ENCODE results near the gene DAZAP2.
A peak's percentile ranks its signal among the peaks of the same experiment; 100 is the strongest.
"Not testable (repeated sequence)": the region's sequence is repeated elsewhere in the genome, so short reads cannot be mapped to it uniquely, and the experiment has no call there.

DAZAP2 gene

GRCh38 chr12:51247523-51248206 is 9.0 kb downstream of the DAZAP2 start:
- no peak for DNase-seq (ENCODE audit: low read depth)

GRCh38 chr12:51253276-51253675 is 14.7 kb downstream of the DAZAP2 start:
- no peak for DNase-seq (ENCODE audit: low read depth)

GRCh38 chr12:51254536-51254935 is 15.9 kb downstream of the DAZAP2 start:
- no peak for DNase-seq (ENCODE audit: low read depth)

- not testable (repeated sequence) for DNase-seq (ENCODE audit: low read depth)
These were observed 21.0 kb downstream of the DAZAP2 start for GRCh38 chr12:51259600-51259999.

GRCh38 chr12:51262758-51263177 is 24.1 kb downstream of the DAZAP2 start:
- DNase-seq (ENCODE audit: low read depth) = no peak

GRCh38 chr12:51263341-51263740 is 24.7 kb downstream of the DAZAP2 start:
- no peak for DNase-seq (ENCODE audit: low read depth)

- no peak for DNase-seq (ENCODE audit: low read depth)
These were observed 25.7 kb downstream of the DAZAP2 start for GRCh38 chr12:51264297-51264696.

GRCh38 chr12:51265024-51265423 is 26.4 kb downstream of the DAZAP2 start:
- DNase-seq (ENCODE audit: low read depth) = no peak

GRCh38 chr12:51269174-51270066 is 30.8 kb downstream of the DAZAP2 start:
- DNase-seq (ENCODE audit: low read depth) = peak; percentile 27

GRCh38 chr12:51270067-51270950 is 31.7 kb downstream of the DAZAP2 start, which contains the start of gene SMAGP:
Gene SMAGP (minus strand): TSS chr12:51270415. CDS start chr12:51269278, 1,137 bp downstream.
- peak; percentile 29 for DNase-seq (ENCODE audit: low read depth)

GRCh38 chr12:51270951-51271518 is 32.4 kb downstream of the DAZAP2 start:
- no peak for DNase-seq (ENCODE audit: low read depth)

- DNase-seq (ENCODE audit: low read depth) = not testable (repeated sequence)
These were observed 34.2 kb downstream of the DAZAP2 start for GRCh38 chr12:51272810-51273209.

GRCh38 chr12:51275088-51275487 is 36.5 kb downstream of the DAZAP2 start:
- no peak for DNase-seq (ENCODE audit: low read depth)

- DNase-seq (ENCODE audit: low read depth) = no peak
These were observed 42.7 kb downstream of the DAZAP2 start for GRCh38 chr12:51281202-51281924.

- DNase-seq (ENCODE audit: low read depth) = no peak
These were observed 47.2 kb downstream of the DAZAP2 start for GRCh38 chr12:51285843-51286242.

GRCh38 chr12:51291603-51292513 is 53.2 kb downstream of the DAZAP2 start:
- not testable (repeated sequence) for DNase-seq (ENCODE audit: low read depth)

Data from stimulated activated CD8-positive, alpha-beta memory T cell treated with anti-CD3 and anti-CD28 coated beads, Interleukin-12 subunit alpha, Interleukin-12 subunit beta, amount 100 ng/mL, for 4 hours (primary cell).